HEK293 (cell line): ENCODE results near the gene ARHGAP35.

Experiments used
- KLF16 ChIP-seq: fragments of 450-650 bp; formaldehyde crosslinking; IDR thresholded peaks from 2 replicates; pipeline ENCODE4 v1.5.1; 2017; ENCODE audit warnings: missing biosample characterization, missing genetic modification characterization
- RBAK ChIP-seq: fragments of 450-650 bp; formaldehyde crosslinking; IDR thresholded peaks from 2 replicates; pipeline ENCODE4 v1.5.1; 2016; ENCODE audit warnings: missing biosample characterization, missing genetic modification characterization
- SCRT2 ChIP-seq: fragments of 450-650 bp; formaldehyde crosslinking; IDR thresholded peaks from 2 replicates; pipeline ENCODE4 v1.5.1; 2016; ENCODE audit warnings: missing biosample characterization, missing genetic modification characterization
- SP2 ChIP-seq: fragments of 450-650 bp; formaldehyde crosslinking; IDR thresholded peaks from 2 replicates; pipeline ENCODE4 v1.5.1; 2016; ENCODE audit warnings: missing biosample characterization, missing genetic modification characterization
- ZNF292 ChIP-seq: fragments of 450-650 bp; formaldehyde crosslinking; IDR thresholded peaks from 2 replicates; pipeline ENCODE4 v1.5.1; 2016; ENCODE audit warnings: low read depth, missing biosample characterization, missing genetic modification characterization, borderline replicate concordance
- ZNF416 ChIP-seq: fragments of 450-650 bp; formaldehyde crosslinking; IDR thresholded peaks from 2 replicates; pipeline ENCODE4 v1.5.1; 2016; ENCODE audit warnings: missing biosample characterization, missing genetic modification characterization
- ZNF707 ChIP-seq: fragments of 450-650 bp; formaldehyde crosslinking; IDR thresholded peaks from 2 replicates; pipeline ENCODE4 v1.5.1; 2016; ENCODE audit warnings: missing biosample characterization, missing genetic modification characterization
- TF ChIP-seq, protein P1 (sequence below): fragments of 450-650 bp; formaldehyde crosslinking; IDR thresholded peaks from 2 replicates; pipeline ENCODE4 v1.5.1; 2016; ENCODE audit warnings: missing biosample characterization, missing genetic modification characterization
- TF ChIP-seq, protein P2 (sequence below): fragments of 450-650 bp; formaldehyde crosslinking; IDR thresholded peaks from 2 replicates; pipeline ENCODE4 v1.5.1; 2017; ENCODE audit warnings: missing biosample characterization, missing genetic modification characterization
- TF ChIP-seq, protein P3 (sequence below): fragments of 450-650 bp; formaldehyde crosslinking; IDR thresholded peaks from 2 replicates; pipeline ENCODE4 v1.5.1; 2016; ENCODE audit warnings: missing biosample characterization, missing genetic modification characterization
- TF ChIP-seq, protein P4 (sequence below): fragments of 450-650 bp; formaldehyde crosslinking; IDR thresholded peaks from 2 replicates; pipeline ENCODE4 v1.5.1; 2016; ENCODE audit warnings: missing biosample characterization, missing genetic modification characterization, low read depth

DNA sequence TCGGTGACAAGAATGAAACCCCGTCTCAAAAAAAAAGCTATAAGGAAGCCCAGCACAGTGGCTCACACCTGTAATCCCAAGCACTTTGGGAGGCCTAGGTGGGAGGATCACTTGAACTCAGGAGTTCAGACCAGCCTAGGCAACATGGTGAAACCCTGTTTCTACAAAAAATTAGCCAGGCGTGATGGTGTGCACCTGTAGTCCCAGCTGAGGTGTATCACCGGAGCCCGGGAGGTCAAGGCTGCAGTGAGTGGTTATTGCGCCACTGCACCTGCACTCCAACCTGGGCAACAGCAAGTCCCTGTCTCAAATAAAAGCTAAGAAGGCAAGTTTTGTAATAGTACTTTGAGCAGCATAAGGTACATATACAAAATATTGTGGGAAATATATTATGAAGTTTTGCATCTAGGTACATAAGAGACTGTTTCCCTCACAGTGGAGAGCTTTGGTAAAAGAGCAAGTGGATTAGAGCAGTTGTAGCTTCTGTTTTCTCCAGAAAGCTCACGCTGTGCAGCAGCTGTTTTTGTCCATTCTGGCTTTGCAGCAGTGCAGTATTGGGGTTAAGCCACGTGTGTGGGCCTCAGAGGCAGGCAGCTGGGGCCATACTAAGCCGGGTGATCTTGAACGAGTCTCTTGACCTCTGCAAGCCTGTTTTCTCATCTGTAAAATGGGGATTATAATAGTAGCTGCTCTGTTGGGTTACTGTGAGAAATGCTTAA is 35.4 kb downstream of the ARHGAP35 start:
- no peak for TF ChIP-seq RBAK (tag by site-specific recombination)
- TF ChIP-seq, protein P1, sequence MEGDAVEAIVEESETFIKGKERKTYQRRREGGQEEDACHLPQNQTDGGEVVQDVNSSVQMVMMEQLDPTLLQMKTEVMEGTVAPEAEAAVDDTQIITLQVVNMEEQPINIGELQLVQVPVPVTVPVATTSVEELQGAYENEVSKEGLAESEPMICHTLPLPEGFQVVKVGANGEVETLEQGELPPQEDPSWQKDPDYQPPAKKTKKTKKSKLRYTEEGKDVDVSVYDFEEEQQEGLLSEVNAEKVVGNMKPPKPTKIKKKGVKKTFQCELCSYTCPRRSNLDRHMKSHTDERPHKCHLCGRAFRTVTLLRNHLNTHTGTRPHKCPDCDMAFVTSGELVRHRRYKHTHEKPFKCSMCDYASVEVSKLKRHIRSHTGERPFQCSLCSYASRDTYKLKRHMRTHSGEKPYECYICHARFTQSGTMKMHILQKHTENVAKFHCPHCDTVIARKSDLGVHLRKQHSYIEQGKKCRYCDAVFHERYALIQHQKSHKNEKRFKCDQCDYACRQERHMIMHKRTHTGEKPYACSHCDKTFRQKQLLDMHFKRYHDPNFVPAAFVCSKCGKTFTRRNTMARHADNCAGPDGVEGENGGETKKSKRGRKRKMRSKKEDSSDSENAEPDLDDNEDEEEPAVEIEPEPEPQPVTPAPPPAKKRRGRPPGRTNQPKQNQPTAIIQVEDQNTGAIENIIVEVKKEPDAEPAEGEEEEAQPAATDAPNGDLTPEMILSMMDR (tag by site-specific recombination) = no peak
- TF ChIP-seq SP2 (tag by site-specific recombination) = no peak
- TF ChIP-seq ZNF707 (tag by site-specific recombination) = no peak
- TF ChIP-seq, protein P2, sequence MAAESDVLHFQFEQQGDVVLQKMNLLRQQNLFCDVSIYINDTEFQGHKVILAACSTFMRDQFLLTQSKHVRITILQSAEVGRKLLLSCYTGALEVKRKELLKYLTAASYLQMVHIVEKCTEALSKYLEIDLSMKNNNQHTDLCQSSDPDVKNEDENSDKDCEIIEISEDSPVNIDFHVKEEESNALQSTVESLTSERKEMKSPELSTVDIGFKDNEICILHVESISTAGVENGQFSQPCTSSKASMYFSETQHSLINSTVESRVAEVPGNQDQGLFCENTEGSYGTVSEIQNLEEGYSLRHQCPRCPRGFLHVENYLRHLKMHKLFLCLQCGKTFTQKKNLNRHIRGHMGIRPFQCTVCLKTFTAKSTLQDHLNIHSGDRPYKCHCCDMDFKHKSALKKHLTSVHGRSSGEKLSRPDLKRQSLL (tag by site-specific recombination) = no peak
- TF ChIP-seq SCRT2 (tag by site-specific recombination) = no peak
- TF ChIP-seq, protein P3, sequence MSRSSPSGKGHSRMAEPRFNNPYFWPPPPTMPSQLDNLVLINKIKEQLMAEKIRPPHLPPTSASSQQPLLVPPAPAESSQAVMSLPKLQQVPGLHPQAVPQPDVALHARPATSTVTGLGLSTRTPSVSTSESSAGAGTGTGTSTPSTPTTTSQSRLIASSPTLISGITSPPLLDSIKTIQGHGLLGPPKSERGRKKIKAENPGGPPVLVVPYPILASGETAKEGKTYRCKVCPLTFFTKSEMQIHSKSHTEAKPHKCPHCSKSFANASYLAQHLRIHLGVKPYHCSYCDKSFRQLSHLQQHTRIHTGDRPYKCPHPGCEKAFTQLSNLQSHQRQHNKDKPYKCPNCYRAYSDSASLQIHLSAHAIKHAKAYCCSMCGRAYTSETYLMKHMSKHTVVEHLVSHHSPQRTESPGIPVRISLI (tag by site-specific recombination) = no peak
- no peak for TF ChIP-seq ZNF292 (tag by site-specific recombination)
- no peak for TF ChIP-seq ZNF416
- no peak for TF ChIP-seq KLF16 (tag by site-specific recombination)
- TF ChIP-seq, protein P4, sequence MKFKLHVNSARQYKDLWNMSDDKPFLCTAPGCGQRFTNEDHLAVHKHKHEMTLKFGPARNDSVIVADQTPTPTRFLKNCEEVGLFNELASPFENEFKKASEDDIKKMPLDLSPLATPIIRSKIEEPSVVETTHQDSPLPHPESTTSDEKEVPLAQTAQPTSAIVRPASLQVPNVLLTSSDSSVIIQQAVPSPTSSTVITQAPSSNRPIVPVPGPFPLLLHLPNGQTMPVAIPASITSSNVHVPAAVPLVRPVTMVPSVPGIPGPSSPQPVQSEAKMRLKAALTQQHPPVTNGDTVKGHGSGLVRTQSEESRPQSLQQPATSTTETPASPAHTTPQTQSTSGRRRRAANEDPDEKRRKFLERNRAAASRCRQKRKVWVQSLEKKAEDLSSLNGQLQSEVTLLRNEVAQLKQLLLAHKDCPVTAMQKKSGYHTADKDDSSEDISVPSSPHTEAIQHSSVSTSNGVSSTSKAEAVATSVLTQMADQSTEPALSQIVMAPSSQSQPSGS (tag by site-specific recombination) = no peak
